ENCODE data around the gene RETREG3.
A peak's percentile ranks its signal among the peaks of the same experiment; 100 is the strongest.

Gene RETREG3

GRCh38 chr17:42586514-42587230 lies 22.5 kb downstream of the RETREG3 start:
- no peak for DNase-seq (ENCODE audit: low spot score)
- no peak for TF ChIP-seq CTCF (IDR thresholded peaks at IDR 0.05)
- no peak overlapping the region for H3K4me3 ChIP-seq
- H3K27ac ChIP-seq: no peak overlapping the region

- no peak overlapping the region for H3K4me3 ChIP-seq
- no peak for TF ChIP-seq CTCF (IDR thresholded peaks at IDR 0.05)
- DNase-seq (ENCODE audit: low spot score): no peak
- H3K27ac ChIP-seq: no peak overlapping the region
Measured at GRCh38 chr17:42585353-42585752, 23.8 kb downstream of the RETREG3 start.

- H3K27ac ChIP-seq: no peak overlapping the region
- H3K4me3 ChIP-seq: no peak overlapping the region
- no peak for TF ChIP-seq CTCF (IDR thresholded peaks at IDR 0.05)
- DNase-seq (ENCODE audit: low spot score): peak; percentile 31
Measured at GRCh38 chr17:42584880-42585279, 24.3 kb downstream of the RETREG3 start.

- Histone ChIP-seq H3K4me3 (no peak overlapping the region), H3K27ac (no peak overlapping the region)
- DNase-seq (ENCODE audit: low spot score): no peak
- no peak for TF ChIP-seq CTCF (IDR thresholded peaks at IDR 0.05)
Measured at GRCh38 chr17:42581744-42582270, 27.4 kb downstream of the RETREG3 start.

GRCh38 chr17:42579794-42580551 lies 29.2 kb downstream of the RETREG3 start:
- Histone ChIP-seq H3K27ac (no peak overlapping the region), H3K4me3 (no peak overlapping the region)
- DNase-seq (ENCODE audit: low spot score): no peak
- TF ChIP-seq CTCF (IDR thresholded peaks at IDR 0.05): no peak

GRCh38 chr17:42578282-42578869 lies 30.8 kb downstream of the RETREG3 start:
- TF ChIP-seq CTCF (IDR thresholded peaks at IDR 0.05): peak; percentile 59
- DNase-seq (ENCODE audit: low spot score): no peak
- Histone ChIP-seq H3K4me3 (peak overlapping the region; percentile 77), H3K27ac (peak overlapping the region; percentile 80 to 91)
